ENCODE results near the gene PPP2R1B.

The PPP2R1B gene

DNA sequence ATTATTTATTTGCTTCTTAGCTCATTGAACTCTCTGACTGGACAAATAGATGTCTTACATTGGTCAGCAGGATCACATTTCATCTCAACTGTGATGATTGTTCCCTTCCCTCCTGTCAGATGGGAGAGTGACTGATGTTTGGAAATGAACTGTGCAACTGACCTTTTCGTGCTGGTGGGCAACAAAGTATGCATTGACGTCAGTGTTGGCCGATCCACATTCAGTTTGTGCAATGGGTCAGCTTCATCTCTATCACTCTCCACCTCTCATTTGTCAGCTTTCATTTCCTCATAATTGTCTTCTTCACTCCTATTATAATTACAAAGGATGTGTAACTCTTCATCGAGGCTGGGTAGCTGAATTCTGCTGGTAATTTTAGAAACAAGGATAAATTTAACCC, 71.3 kb downstream of the PPP2R1B start:
- no peak for TF ChIP-seq CTCF (IDR thresholded peaks at IDR 0.05; ENCODE audit: extremely low read depth, insufficient read depth, missing control alignments)
- DNase-seq (ENCODE audit: low spot score): peak; percentile 17
- in situ Hi-C loops (cut with MboI; ENCODE audit: low pct_unique_long_range_greater_than_20kb, low sequenced_read_pairs, unreplicated experiment): no loop called here

DNA sequence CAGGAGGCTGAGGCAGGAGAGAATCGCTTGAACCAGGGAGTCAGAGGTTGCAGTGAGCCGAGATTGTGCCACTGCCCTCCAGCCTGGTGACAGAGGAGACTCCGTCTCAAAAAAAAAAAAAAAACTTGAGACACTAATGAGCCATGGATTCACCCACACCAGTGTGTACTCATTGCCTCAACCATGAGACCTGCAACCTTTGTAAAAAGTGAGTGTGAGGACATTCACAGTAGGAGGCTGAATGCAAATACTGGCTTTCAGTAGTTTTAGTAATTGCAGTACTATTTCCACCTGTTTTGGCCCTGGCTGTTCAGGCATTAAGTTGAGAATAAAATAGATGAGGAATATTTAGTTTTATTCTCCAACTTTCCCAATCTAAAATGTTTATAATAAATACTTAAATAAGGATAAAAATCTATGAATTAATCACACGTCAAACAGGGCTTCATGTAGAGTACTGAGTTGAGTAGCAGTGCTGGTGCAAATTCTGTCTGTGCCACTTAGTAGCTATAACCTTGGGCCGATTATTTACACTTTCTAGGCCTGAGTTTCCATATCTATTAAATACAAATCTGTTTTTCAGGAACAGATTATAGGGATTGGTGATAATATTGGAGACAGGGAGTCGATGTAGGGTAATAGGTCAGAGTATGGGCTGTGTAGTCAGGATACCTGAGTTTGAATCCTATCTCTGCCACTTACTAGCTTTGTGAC, 72.8 kb downstream of the PPP2R1B start:
- TF ChIP-seq CTCF (IDR thresholded peaks at IDR 0.05; ENCODE audit: extremely low read depth, insufficient read depth, missing control alignments): no peak
- DNase-seq (ENCODE audit: low spot score): peak; percentile 15
- in situ Hi-C loops (cut with MboI; ENCODE audit: low pct_unique_long_range_greater_than_20kb, low sequenced_read_pairs, unreplicated experiment): no loop called here

DNA sequence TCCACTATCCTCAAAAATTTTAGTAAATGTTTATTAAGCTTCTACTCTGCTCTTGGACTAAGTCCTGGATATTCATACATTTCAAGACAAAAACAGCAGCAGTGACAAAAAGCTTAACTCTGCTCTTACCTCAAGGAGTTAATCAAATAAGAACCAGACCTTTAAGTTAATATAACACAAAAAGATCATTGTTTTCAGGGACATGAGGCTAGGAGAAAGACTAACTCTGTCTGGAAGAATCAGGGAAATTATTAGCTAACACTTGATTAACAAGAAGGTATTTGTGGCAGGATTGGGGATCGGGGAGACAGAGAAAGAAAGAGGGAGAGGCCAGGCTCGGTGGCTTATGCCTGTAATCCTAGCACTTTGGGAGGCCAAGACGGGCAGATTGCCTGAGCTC, 74.4 kb downstream of the PPP2R1B start:
- in situ Hi-C loops (cut with MboI; ENCODE audit: low pct_unique_long_range_greater_than_20kb, low sequenced_read_pairs, unreplicated experiment): no loop called here
- TF ChIP-seq CTCF (IDR thresholded peaks at IDR 0.05; ENCODE audit: extremely low read depth, insufficient read depth, missing control alignments): no peak

DNA sequence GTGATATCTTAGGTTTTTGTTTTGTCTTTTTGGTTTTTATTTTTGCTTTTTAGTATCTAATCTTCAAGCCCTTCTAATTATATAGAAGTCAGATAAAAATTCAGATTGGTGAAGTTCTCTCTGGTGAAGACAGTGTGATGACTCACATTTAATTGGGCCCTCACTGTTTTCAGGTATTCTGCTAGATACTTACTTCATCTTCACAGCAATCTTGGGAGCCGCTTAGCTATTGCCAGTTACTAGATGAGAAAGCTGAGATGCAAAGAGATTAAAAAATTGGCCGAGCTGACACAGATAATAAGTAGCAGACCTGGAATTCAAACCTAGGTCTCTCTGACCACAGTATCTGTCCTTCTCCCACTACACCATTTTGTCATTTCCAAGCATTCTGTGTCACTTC, 75.0 kb downstream of the PPP2R1B start:
- no peak for TF ChIP-seq CTCF (IDR thresholded peaks at IDR 0.05; ENCODE audit: extremely low read depth, insufficient read depth, missing control alignments)
- in situ Hi-C loops (cut with MboI; ENCODE audit: low pct_unique_long_range_greater_than_20kb, low sequenced_read_pairs, unreplicated experiment): no loop called here
- no peak for DNase-seq (ENCODE audit: low spot score)

More for the DNA sequence above, 74.4 kb downstream of the PPP2R1B start:
- DNase-seq (ENCODE audit: low spot score): no peak

- no peak for TF ChIP-seq CTCF (IDR thresholded peaks at IDR 0.05; ENCODE audit: extremely low read depth, insufficient read depth, missing control alignments)
- no peak for DNase-seq (ENCODE audit: low spot score)
- in situ Hi-C loops (cut with MboI; ENCODE audit: low pct_unique_long_range_greater_than_20kb, low sequenced_read_pairs, unreplicated experiment): no loop called here
Observed at GRCh38 chr11:111688013-111688412, 78.2 kb downstream of the PPP2R1B start.

GRCh38 chr11:111684251-111684650, 81.9 kb downstream of the PPP2R1B start:
- TF ChIP-seq CTCF (IDR thresholded peaks at IDR 0.05; ENCODE audit: extremely low read depth, insufficient read depth, missing control alignments): no peak
- in situ Hi-C loops (cut with MboI; ENCODE audit: low pct_unique_long_range_greater_than_20kb, low sequenced_read_pairs, unreplicated experiment): no loop called here
- no peak for DNase-seq (ENCODE audit: low spot score)
